PFSK-1 (cell line): ENCODE results near the gene METTL25.

Experiments used
- FOXP2 ChIP-seq: optimal IDR thresholded peaks from 2 replicates; pipeline ENCODE3; 2011; ENCODE audit warnings: borderline replicate concordance, control low read depth, inconsistent platforms; ENCODE audit not compliant: insufficient read depth; ENCODE audit errors: extremely low read length, extremely low read depth
- POLR2AphosphoS5 ChIP-seq: IDR thresholded peaks from 2 replicates; pipeline ENCODE4 v1.6.1; 2012; ENCODE audit warnings: low read depth, mild to moderate bottlenecking, control low read depth, low read length, moderate library complexity
- REST ChIP-seq, 2 experiments: IDR thresholded peaks; 2 replicates each; pipeline versions ENCODE4 v1.6.1 to v1.8.0; 2011 to 2012; ENCODE audit warnings: low read depth in 2 of 2, low read length in 2 of 2, control low read depth in 1 of 2, inconsistent platforms in 1 of 2, mild to moderate bottlenecking in 1 of 2, moderate library complexity in 1 of 2; ENCODE audit not compliant: insufficient read depth in 1 of 2
- SIN3A ChIP-seq: IDR thresholded peaks from 2 replicates; pipeline ENCODE4 v1.6.1; 2012; ENCODE audit warnings: mild to moderate bottlenecking, low read length, moderate library complexity, borderline replicate concordance; ENCODE audit not compliant: insufficient read depth
- TAF1 ChIP-seq: IDR thresholded peaks from 2 replicates; pipeline ENCODE4 v1.6.1; 2012; ENCODE audit warnings: low read length, control low read depth, borderline replicate concordance; ENCODE audit not compliant: insufficient read depth

DNA sequence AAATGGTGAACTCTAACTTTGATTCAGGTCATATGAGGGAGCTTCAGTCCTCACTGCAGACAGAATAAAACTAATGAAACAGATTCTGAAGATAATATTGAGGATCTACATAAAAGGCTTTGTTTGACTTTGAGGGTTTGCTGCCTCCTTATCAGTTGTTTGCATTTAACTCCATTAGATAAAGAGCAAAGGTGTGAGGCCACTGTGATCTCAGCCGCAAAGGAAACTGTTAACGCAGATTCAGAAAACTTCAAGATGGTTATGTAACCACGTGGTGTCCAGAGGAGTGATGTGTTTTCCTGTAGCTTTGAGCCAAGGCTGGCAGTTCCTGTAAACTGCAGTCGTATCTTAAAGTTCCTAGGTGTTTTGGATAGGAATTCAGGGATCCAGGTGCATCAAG is 67.8 kb downstream of the METTL25 start:
- no peak for TF ChIP-seq TAF1
- no peak for TF ChIP-seq FOXP2
- TF ChIP-seq SIN3A = no peak
- TF ChIP-seq REST (IDR thresholded peaks at IDR 0.05; ENCODE audit: insufficient read depth in 1 of 2, low read depth in 2 of 2, low read length in 2 of 2) = no peak
- no peak for TF ChIP-seq POLR2AphosphoS5
